Hepatocyte (in vitro differentiated cells): ENCODE data around the gene DHRS7B.

ENCODE experiments used
- CTCF ChIP-seq: fragments of 200-600 bp; sonication (generic); IDR thresholded peaks from 2 replicates; pipeline ENCODE4 v1.5.1; 2016; ENCODE audit warnings: antibody characterized with exemption, mild to moderate bottlenecking; ENCODE audit not compliant: poor library complexity
- EZH2 ChIP-seq: fragments of 200-600 bp; sonication (generic); IDR thresholded peaks from 2 replicates; pipeline ENCODE4 v1.6.1; 2016; ENCODE audit warnings: antibody characterized with exemption, mild to moderate bottlenecking, borderline replicate concordance
- EZH2phosphoT487 ChIP-seq: fragments of 200-600 bp; sonication (generic); IDR thresholded peaks from one replicate; pipeline ENCODE4 v1.6.1; 2018; ENCODE audit warnings: antibody characterized with exemption, mild to moderate bottlenecking, low read depth, moderate library complexity; ENCODE audit not compliant: unreplicated experiment, severe bottlenecking

- TF ChIP-seq CTCF (no peak), EZH2 (no peak), EZH2phosphoT487 (no peak)
Observed at GRCh38 chr17:21228111-21228510, 101.3 kb downstream of the DHRS7B start.
